Epithelial cell of esophagus (primary cell): ENCODE results near the gene LCN9.
A peak's percentile ranks its signal among the peaks of the same experiment; 100 is the strongest.

Source experiments
- DNase-seq: peaks from one replicate; pipeline ENCODE4 v3.0.0; 2010; ENCODE audit warnings: low read depth
- H3K4me3 ChIP-seq: 2 replicates; pipeline ENCODE4 v1.5.1; 2011; ENCODE audit warnings: mild to moderate bottlenecking, low read length, control low read depth
- CTCF ChIP-seq: IDR thresholded peaks from 2 replicates; pipeline ENCODE4 v1.5.1; 2011; ENCODE audit warnings: low read depth, mild to moderate bottlenecking, low read length, control low read depth, inconsistent platforms; ENCODE audit not compliant: insufficient read depth; ENCODE audit errors: missing control alignments

The LCN9 gene

GRCh38 chr9:135698767-135699166 is 35.7 kb downstream of the LCN9 start:
- no peak overlapping the region for H3K4me3 ChIP-seq
- no peak for TF ChIP-seq CTCF
- no peak for DNase-seq

DNA sequence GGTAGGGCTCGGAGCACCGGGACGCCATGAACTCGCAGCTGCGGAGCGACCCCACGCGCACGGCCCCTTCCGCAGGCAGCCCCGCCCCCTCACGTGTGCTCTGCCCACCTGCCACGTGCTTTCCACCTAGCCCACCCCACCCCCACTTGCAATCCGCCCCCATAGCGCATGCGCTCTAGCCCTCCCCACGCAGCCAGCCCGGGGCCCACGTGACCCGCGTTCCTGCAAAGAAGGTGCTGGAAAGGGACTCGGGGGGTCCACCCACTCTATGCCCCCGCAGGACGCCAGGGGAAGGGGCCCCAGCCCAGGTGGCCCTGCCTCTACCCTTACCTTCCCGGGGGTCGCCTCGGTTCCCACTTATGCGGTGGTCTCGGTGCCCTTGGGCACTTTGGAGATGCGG is 36.3 kb downstream of the LCN9 start, which contains the start of gene SOHLH1:
Gene SOHLH1 (minus strand): TSS at position 42 of the 400 bp plus-strand sequence. CDS start 14 bp downstream, at position 28.
- no peak for DNase-seq
- TF ChIP-seq CTCF, result no peak
- no peak within 1 kb of the TSS for H3K4me3 ChIP-seq

GRCh38 chr9:135700525-135700924 is 37.4 kb downstream of the LCN9 start:
- H3K4me3 ChIP-seq, result no peak overlapping the region
- TF ChIP-seq CTCF, result no peak
- no peak for DNase-seq

- no peak for TF ChIP-seq CTCF
- no peak for DNase-seq
Measured at GRCh38 chr9:135701067-135701958, 38.2 kb downstream of the LCN9 start.

DNA sequence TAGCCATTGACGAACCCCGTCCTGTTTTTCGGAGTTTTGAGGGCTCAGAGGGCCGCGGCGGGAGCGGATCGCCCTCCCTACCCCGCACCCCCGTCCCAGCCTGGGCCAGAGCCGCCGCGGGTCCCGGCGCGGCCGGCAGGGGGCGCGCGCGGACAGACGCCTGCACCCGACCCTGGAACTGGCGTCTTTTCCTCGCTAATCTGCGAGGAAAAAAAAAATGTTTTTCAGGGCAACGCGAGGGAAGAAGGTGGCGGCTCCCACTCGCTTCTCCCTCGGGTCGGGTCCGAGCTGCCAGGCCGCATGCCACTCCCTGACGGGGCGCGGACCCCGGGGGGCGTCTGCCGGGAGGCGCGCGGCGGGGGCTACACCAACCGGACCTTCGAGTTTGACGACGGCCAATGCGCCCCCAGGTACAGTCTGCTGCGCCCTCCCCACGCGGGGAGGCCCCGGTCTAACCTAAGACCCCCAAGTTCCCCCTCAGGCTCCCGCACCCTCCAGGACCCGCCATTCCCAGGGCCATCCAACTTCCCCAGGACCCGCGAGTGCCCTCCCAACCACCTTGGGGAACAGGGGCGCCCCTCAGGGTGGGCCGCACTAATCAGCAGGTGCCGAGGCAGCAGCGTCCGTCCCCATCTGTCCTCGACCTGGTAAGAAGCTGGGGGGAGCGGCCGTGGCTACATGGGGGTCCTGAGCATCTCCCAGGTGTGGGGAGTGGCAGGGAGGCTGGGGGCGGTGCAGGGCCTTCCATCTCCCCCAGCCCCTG is 39.0 kb downstream of the LCN9 start, which contains the start of gene KCNT1:
Gene KCNT1 (plus strand): TSS at position 227 of the 763 bp plus-strand sequence. CDS start 74 bp downstream, at position 301.
- H3K4me3 ChIP-seq, result no peak within 1 kb of the TSS
- TF ChIP-seq CTCF, result no peak
- DNase-seq, result peak; percentile 23

More at GRCh38 chr9:135701067-135701958, 38.2 kb downstream of the LCN9 start:
- H3K4me3 ChIP-seq, result no peak overlapping the region

DNA sequence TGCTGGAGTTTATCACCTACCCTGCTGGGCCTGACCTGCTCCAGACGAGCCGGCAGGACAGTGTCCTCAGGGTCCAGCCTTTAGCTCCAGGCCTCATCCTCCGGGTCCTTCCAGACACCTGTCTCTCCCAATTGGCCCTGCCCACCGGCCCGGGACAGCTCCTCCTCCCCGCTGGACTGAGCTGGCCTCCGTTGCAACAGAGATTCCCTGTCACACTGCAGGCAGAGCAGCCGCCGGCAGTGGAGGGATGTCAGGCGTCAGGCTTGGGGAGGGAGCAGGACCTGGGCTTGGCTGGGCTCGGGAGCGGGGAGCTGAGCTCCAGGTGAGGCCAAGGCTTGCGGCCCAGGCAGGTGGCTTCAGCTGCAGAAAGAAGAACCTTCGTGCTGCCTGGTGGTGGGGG is 40.6 kb downstream of the LCN9 start:
- TF ChIP-seq CTCF, result no peak
- peak; percentile 1 for DNase-seq
- no peak overlapping the region for H3K4me3 ChIP-seq
